Vagina (tissue), 2 donors: ENCODE results near the gene SMTNL2.

Experiments
- CTCF ChIP-seq, 3 experiments: fragments of 450-650 bp in 2 of 3; fragments of 200-600 bp in 1 of 3; sonication (generic) in 1 of 3; IDR thresholded peaks; one replicate each; pipeline ENCODE4 v1.5.1; 2017 to 2019; ENCODE audit warnings: antibody characterized with exemption in 3 of 3, mild to moderate bottlenecking in 2 of 3, moderate library complexity in 2 of 3
- POLR2A ChIP-seq, 2 donors: fragments of 450-650 bp; IDR thresholded peaks; one replicate each; pipeline ENCODE4 v1.6.1; 2017; ENCODE audit warnings: antibody characterized with exemption in 2 of 2, mild to moderate bottlenecking in 2 of 2, moderate library complexity in 2 of 2

- TF ChIP-seq POLR2A (IDR thresholded peaks at IDR 0.05) = no peak
- TF ChIP-seq CTCF (IDR thresholded peaks at IDR 0.05) = no peak
These were observed 32.8 kb downstream of the SMTNL2 start for GRCh38 chr17:4617090-4617489.
